Measurements from ENCODE around the gene FGF11. TPM values are rescaled to one million over a fixed set of nuclear protein-coding genes. Genes with fewer than 3 reads are reported as not detected.

The FGF11 gene
- 12.5 and 20.7 TPM in 2 replicates for total RNA-seq (2014; rRNA removed; shearing (Covaris generic))

DNA sequence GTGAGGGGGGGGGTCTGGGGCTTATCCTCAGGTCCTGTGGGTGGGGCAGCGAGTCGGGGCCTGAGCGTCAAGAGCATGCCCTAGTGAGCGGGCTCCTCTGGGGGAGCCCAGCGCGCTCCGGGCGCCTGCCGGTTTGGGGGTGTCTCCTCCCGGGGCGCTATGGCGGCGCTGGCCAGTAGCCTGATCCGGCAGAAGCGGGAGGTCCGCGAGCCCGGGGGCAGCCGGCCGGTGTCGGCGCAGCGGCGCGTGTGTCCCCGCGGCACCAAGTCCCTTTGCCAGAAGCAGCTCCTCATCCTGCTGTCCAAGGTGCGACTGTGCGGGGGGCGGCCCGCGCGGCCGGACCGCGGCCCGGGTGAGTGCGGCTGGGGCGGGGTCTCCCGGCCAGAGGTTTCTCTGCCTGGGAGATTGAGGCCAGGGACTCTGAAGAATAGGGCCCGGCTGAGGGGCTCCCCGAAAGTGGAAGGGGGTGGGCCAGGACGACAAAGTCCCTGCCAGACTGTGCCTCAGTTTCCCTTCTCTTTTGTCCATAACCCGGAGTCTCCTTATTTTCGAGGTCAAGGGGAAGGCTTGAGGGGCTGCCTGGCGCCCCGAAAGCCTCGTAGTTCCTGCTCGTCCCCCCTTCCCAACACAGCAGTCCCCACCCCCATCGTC lies at the start of gene FGF11:
Gene FGF11, plus strand, starts transcription at position 51 of the 651 bp plus-strand sequence. Its CDS starts 109 bp downstream, at position 160.
- peak within 1 kb of the TSS; percentile 74 for H3K4me3 ChIP-seq (ENCODE audit: insufficient read depth, low read depth, low read length)
- peaks cover 47% of the 10 kb centered on the region for H3K27me3 ChIP-seq (ENCODE audit: control insufficient read depth, insufficient read depth, low read length)
- peak; percentile 68 for DNase-seq
- H3K36me3 ChIP-seq (replicated peaks; ENCODE audit: control insufficient read depth, insufficient read depth, low read length): no peaks in the 10 kb centered on the region

DNA sequence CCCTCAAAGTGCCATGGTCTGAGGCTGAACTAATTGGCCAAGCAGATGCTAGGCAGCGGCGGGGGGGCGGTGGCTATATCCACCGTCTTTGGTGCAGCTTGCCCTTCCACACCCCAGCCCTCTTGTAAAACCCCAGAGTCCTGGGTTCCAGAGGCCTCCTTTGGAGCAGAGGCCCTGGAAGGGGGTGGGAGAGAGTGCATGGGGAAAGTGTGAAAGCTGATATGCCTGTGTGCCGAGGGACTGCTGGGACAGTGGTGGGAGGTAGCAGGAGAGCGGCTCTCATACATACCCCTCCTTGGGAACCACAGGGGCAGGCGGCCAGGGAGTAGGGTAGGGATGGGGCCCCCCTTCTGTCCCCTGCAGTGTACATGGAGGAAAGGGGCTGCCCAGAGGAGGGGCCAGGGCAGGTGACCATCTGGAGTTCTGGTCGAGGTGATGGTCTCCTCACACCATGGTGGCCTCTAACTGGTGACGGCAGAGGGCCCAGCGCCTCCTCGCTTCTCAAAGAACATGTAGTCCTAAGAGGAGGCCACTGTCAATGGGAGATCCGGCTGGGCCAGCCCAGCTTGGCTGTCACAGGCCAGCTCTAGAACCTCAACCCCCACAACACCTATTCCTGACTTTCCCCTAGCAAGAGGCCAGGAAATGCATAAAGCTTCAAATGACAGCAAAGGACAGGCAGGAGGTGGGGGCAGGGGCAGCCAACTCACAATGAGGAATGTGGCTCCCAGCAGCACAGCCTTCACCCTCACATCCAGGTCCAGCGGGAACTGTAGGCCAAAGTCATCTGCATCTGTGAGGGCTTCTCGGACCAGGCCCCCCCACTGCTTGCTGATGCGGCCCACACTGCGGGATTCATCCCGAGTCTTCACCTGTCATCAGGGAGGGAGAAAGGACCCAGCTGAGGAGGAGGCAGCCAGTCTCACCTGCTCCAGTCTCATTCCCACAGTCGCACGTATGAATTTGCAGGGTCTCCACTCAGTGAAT lies 49.1 kb upstream of the FGF11 start:
- peak; percentile 48 for DNase-seq
- Histone ChIP-seq H3K36me3 (replicated peaks; ENCODE audit: control insufficient read depth, insufficient read depth, low read length) (peaks cover 13% of the 10 kb centered on the region), H3K27me3 (ENCODE audit: control insufficient read depth, insufficient read depth, low read length) (no peaks in the 10 kb centered on the region), H3K4me3 (ENCODE audit: insufficient read depth, low read depth, low read length) (no peak overlapping the region)

DNA sequence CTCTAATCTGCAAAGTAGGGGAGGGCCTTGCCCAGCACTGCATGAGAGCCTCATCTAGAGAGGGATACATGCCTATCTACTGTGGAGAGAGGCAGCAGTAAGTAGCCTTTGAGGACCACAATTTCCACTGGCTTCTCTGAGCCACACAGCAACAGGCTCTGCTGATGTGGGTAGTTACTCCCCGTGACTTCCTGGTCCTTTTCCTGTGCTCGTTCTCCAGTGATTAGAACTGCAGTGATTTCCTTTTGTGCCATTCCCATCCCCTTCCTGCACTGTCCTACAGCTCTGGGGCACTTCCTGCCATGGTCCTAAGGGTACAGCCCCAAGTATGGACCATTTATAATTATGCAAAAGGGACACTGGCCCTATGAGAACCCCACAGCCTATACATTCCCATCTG lies 48.0 kb upstream of the FGF11 start:
- no peak overlapping the region for H3K4me3 ChIP-seq (ENCODE audit: insufficient read depth, low read depth, low read length)
- peak; percentile 17 for DNase-seq
- peaks cover 13% of the 10 kb centered on the region for H3K36me3 ChIP-seq (replicated peaks; ENCODE audit: control insufficient read depth, insufficient read depth, low read length)
- H3K27me3 ChIP-seq (ENCODE audit: control insufficient read depth, insufficient read depth, low read length): no peaks in the 10 kb centered on the region

DNA sequence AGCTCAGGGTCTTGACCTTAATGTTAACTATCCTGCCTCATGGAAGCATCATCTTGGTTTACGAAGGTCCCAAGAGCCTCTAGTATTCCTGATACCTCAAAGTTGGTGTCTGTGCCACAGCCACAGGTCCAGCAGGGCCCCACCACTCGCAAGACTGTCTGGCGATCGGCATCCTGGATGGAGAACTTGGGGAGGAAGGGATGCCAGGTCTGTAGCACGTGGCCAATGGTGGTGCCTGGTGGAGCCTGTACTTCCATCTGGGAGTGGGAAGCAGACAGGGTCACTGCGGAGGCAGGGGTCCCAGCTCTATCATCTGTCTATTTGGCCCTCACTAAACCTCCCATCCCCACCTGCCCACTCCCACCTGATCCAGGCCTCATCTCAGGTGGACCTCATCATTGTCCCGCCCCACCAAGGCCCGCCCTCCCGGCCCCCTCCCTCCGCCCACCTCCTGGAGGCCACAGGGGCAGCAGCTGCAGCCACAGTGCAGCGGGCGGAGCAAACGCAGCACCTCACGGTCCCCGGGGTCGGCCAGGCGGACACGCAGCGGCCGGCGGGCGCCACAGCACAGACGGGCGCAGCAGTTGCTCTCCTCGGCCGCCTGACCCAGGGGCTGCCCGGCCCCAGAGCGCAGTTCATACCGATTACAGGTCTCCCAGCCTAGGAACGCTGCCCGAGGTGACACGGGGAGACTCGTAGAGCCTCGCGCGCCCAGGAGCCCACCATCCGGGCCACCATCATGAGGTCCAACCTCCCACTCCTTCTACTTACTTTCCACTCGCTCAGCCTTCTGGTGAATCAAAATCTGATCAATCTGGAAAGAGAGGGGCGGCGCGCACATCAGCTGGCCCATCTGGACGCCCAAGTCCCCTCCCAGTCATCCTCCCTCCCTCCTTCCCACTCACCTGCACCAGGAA lies 46.4 kb upstream of the FGF11 start:
- H3K4me3 ChIP-seq (ENCODE audit: insufficient read depth, low read depth, low read length): peak overlapping the region; percentile 68; the same call in 1 of the 2 replicates
- DNase-seq: peak; percentile 81
- peaks cover 12% of the 10 kb centered on the region for H3K36me3 ChIP-seq (replicated peaks; ENCODE audit: control insufficient read depth, insufficient read depth, low read length)
- no peaks in the 10 kb centered on the region for H3K27me3 ChIP-seq (ENCODE audit: control insufficient read depth, insufficient read depth, low read length)

DNA sequence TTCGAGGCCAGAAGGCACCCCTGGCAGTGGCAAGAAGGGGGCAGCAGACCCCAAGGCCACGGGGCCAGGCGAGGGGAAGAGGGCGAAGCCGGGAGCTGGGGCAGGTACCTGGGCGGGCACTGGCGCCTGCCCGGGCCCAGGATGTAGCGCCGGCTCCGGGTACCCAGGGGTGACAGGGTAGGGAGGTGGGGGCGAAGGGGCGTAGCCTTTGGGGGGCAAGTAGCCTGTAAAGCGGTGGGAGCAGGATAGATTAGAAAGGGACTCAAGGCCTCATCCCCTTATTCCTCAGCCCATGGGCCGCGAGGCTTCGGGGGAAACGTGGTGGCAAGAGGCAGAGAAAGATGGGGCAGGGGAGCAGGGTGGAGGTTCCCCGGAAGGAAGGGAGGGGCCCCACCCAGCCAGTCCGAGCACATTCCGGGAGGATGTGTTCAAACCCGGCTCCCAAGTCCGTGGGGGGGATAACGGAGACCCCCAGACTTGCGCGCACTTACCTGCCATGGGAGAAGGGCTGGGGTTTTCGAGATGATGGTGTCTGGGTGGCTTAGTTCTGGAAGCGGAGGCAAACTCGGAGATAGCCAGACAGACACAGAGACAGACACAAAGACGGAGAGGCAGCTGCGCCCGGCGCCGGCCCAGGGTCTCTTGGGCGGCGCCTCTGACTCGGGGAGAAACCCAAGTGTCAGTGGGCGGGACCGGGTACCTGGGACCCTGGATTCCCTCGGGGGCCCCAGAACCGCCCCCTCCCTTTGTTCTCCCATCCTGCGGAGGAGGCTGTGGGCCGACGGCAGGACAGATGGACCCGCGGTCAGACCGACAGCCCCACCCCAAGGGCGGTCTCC lies 45.5 kb upstream of the FGF11 start:
- peaks cover 12% of the 10 kb centered on the region for H3K36me3 ChIP-seq (replicated peaks; ENCODE audit: control insufficient read depth, insufficient read depth, low read length)
- no peaks in the 10 kb centered on the region for H3K27me3 ChIP-seq (ENCODE audit: control insufficient read depth, insufficient read depth, low read length)
- peak; percentile 97 for DNase-seq
- peak overlapping the region; percentile 68 for H3K4me3 ChIP-seq (ENCODE audit: insufficient read depth, low read depth, low read length)

DNA sequence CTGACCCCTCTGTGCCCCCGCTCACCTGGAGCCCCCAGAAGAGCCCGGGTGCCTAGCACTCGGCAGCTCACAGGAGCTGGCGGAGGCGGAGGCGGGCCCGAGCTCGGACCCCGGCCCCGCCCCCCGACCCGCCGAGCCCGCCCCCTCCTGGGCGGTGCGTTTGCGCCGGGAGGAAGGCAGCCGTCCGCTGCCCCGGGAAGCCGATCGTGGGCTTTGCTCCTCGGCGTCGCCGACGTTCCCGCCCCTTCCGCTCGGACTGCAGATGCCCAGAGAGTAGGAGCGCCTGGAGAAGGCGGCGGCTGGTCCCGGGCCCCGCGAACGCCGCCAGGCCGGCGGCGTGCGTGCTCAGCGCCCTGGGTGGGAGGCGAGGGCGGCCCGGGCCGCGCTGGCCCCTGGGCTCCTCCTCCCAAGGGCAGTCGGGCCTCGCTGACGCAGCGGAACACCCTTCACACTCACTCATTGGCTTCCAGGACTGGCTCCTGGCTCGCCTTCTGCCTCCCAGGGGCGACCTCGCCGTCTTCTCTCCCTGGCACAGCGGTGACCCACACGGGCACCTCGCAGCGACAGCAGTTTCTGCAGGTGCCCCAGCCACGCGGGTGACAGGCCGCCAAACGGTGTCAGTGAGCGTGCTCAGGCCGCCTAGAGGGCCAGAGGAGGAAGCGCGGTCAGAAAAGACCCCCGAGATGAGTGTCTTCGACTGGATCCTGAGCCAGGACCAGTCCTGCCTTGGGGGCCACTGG lies 44.7 kb upstream of the FGF11 start, which contains the start of gene PLSCR3:
Gene PLSCR3, minus strand, starts transcription at position 74 of the 740 bp plus-strand sequence. CDS start 415 bp downstream, outside the sequence.
- Histone ChIP-seq H3K36me3 (replicated peaks; ENCODE audit: control insufficient read depth, insufficient read depth, low read length) (peaks cover 7% of the 10 kb centered on the region), H3K27me3 (ENCODE audit: control insufficient read depth, insufficient read depth, low read length) (no peaks in the 10 kb centered on the region), H3K4me3 (ENCODE audit: insufficient read depth, low read depth, low read length) (peak within 1 kb of the TSS; percentile 68)
- DNase-seq: peak; percentile 99

DNA sequence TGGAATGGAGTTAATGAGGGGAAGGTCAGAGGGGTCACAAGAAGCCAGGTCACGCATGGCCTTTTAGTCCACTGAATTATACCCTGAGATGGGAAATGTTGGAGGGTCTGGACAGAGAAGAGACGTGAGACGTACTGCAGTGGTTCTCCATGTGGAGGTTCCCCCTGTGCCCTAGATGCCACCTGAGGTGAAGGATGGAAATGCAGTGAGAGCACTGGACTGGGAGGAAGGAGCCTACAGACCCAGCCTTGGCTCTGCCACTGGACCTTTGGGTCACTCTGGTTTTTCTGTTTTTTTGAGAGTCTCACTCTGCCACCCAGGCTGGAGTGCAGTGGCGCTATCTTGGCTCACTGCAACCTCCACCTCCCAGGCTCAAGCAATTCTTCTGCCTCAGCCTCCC lies 43.2 kb upstream of the FGF11 start:
- peak; percentile 31 for DNase-seq
- H3K27me3 ChIP-seq (ENCODE audit: control insufficient read depth, insufficient read depth, low read length): no peaks in the 10 kb centered on the region
- no peak overlapping the region for H3K4me3 ChIP-seq (ENCODE audit: insufficient read depth, low read depth, low read length)
- H3K36me3 ChIP-seq (replicated peaks; ENCODE audit: control insufficient read depth, insufficient read depth, low read length): peaks cover 7% of the 10 kb centered on the region

DNA sequence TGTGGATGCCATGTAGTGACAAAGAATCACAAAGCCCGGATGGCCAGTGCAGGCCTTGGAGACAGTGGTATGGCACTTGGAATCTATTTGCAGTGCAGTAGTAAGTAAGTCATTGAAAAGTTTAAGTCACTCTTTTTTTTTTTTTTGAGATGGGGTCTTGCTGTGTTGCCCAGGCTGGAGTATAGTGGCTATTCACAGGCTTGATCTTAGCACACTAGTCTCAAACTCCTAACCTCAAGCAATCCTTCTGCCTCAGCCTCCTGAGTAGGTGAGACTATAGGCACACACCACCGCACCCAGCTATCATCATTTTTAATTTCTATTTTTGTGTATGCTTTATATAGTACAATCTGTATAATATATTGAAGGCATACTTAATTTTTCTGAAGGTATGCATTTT lies 40.7 kb upstream of the FGF11 start:
- H3K4me3 ChIP-seq (ENCODE audit: insufficient read depth, low read depth, low read length): no peak overlapping the region
- H3K27me3 ChIP-seq (ENCODE audit: control insufficient read depth, insufficient read depth, low read length): no peaks in the 10 kb centered on the region
- peaks cover 4% of the 10 kb centered on the region for H3K36me3 ChIP-seq (replicated peaks; ENCODE audit: control insufficient read depth, insufficient read depth, low read length)
- DNase-seq: no peak

DNA sequence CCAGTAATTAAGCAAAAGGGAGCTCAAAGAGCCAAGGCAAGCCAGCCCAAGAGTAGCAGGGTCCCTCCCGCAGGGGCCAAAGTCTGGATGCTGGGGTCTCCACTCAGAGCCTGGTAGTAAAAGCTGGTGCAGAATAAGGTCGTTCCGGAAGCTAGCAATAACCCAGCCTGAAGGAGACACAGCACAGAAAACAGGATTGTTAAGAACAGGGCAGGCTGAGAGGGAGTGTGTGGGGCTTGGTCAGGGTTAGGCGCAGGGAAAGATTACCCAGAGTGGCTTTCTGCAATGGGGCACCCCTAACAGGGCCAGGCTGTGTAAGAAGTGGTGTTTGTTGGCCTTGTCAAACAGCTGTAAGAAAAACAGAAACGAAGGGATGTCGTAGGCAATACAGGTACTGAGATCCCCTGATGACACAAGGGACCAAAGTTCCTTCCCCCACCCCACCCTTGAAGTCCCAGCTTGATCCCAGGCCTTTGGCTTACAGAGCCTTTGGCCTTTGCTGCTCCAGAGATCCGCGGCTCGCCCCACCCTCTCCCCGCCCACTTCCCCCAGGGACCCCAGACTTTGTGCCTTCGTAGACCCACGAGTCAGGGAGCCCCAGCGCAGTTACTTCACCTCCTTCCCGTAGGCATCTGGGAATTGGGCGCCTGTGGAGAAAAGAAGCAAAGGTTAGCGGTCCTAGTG lies 36.1 kb upstream of the FGF11 start:
- peaks cover 5% of the 10 kb centered on the region for H3K27me3 ChIP-seq (ENCODE audit: control insufficient read depth, insufficient read depth, low read length)
- no peak for DNase-seq
- H3K36me3 ChIP-seq (replicated peaks; ENCODE audit: control insufficient read depth, insufficient read depth, low read length): peaks cover 4% of the 10 kb centered on the region
- H3K4me3 ChIP-seq (ENCODE audit: insufficient read depth, low read depth, low read length): peak overlapping the region; percentile 87

DNA sequence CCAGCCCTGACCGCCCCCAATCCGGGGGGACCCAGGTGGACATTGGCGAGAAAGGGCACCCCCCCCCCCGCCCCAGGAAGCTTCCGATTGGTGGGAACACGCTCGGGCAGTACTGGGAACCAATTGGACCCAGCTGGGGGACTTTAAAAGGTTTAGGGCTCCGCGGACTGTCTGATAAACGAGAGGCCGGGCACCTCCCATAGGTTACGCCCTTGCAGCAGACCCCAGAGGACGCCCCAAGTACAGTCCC lies 35.7 kb upstream of the FGF11 start:
- Histone ChIP-seq H3K36me3 (replicated peaks; ENCODE audit: control insufficient read depth, insufficient read depth, low read length) (peaks cover 4% of the 10 kb centered on the region), H3K27me3 (ENCODE audit: control insufficient read depth, insufficient read depth, low read length) (peaks cover 7% of the 10 kb centered on the region), H3K4me3 (ENCODE audit: insufficient read depth, low read depth, low read length) (peak overlapping the region; percentile 87)
- DNase-seq: peak; percentile 91

DNA sequence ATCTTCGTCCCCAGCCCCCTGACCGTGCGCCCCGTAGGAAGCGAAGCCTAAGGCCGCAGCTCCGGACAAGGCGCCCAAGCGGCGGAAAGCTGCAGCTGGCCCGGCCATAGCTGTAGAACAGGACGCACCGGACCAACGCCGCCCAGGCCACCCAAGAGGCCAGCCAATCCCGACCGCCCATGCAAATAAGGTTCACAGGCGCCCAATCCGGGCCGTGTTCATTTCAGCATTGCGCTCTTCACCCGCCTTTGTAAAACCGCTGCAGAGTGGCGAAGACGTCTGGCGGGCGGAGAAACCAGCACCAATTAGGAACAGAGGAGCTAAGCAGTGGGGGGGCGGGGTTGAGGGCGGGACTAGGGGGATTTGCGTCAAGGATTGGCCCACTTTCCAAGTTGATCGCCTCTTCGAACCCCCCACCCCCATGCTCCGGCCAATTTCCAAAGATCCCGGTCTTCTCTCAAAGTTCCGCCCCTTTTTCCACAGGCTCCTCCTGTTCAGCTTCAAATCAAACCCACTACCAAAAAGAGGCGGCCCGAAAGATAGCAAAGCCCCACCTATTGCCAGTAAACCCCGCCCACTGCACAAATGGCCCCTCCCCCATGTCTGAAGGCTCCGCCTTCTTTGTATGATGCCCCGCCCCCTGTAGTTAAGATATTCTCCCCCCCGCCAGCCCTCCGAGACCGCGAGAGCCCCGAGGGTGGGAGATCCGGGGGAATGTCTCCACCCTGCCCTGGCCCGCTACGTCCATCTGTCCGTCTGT lies 35.2 kb upstream of the FGF11 start, which contains the start of gene TMEM256:
Gene TMEM256, minus strand, starts transcription at position 121 of the 760 bp plus-strand sequence. Its CDS starts 13 bp downstream, at position 108.
- DNase-seq: peak; percentile 96
- H3K36me3 ChIP-seq (replicated peaks; ENCODE audit: control insufficient read depth, insufficient read depth, low read length): peaks cover 5% of the 10 kb centered on the region
- peaks cover 11% of the 10 kb centered on the region for H3K27me3 ChIP-seq (ENCODE audit: control insufficient read depth, insufficient read depth, low read length)
- peak within 1 kb of the TSS; percentile 87 for H3K4me3 ChIP-seq (ENCODE audit: insufficient read depth, low read depth, low read length)

DNA sequence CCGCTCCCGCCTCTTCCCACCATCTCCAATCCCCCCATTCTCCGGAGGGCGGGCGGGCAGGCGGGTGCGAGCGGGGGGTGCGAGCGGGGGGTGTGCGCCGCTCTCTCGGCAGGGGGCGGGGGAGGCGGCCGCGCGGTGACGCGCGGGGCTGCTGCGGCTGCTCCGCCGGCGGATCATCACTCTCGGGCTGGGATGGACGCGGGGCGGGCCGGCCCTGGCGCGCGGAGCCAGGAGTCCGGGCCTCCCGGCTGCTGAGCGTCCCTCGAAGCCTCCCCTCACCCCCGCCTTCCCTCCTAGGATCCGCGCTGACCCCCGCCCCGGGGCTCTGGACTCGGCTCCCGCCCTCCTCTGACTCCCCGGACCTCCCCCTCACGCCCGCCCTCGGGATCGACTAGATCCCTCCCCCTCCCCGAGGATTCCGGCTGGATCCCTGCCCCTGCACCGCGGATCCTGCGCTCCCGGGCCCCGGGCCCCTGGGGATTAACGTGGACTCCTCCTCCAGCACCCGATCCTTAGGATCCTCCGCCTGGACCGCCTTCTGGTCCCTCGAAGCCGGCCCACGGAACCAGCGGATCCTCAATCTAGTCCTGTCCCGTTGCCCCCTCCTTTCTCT lies 34.5 kb upstream of the FGF11 start:
- H3K27me3 ChIP-seq (ENCODE audit: control insufficient read depth, insufficient read depth, low read length): peaks cover 11% of the 10 kb centered on the region
- DNase-seq: peak; percentile 95
- peak overlapping the region; percentile 82 for H3K4me3 ChIP-seq (ENCODE audit: insufficient read depth, low read depth, low read length)
- peaks cover 9% of the 10 kb centered on the region for H3K36me3 ChIP-seq (replicated peaks; ENCODE audit: control insufficient read depth, insufficient read depth, low read length)
